Measurements from ENCODE around the gene ZDHHC6. TPM values are rescaled to one million over a fixed set of nuclear protein-coding genes. Genes with fewer than 3 reads are reported as not detected.

Gene ZDHHC6
- total RNA-seq, 1 donor from 2014 or later, result 33.0 TPM

DNA sequence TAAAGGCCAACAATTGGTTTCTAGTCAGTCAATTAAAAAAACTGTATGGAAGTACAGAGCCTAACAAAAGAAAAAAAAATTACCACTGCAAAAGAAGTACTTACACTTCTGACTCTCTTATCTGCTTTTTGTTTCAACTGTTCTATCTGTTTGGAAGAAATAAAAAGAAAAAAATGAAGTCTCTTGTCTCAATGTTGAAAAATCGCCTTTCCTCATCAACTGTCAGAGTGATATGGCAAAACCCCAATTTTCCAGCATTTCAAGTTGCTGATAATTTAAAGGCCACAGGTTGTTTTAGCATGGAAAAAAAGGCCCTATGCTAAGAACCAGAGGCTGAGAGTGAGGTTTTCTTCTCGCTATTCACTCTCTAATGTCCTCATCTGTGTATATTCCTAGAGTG, 13.6 kb downstream of the ZDHHC6 start:
- H3K4me3 Mint-ChIP-seq (ENCODE audit: unreplicated experiment), result no peak overlapping the region
- H3K36me3 Mint-ChIP-seq (ENCODE audit: unreplicated experiment), result no peaks in the 10 kb centered on the region
- DNase-seq, result no peak
- H3K27ac Mint-ChIP-seq (ENCODE audit: unreplicated experiment), result no peak overlapping the region
- TF ChIP-seq, protein P1, sequence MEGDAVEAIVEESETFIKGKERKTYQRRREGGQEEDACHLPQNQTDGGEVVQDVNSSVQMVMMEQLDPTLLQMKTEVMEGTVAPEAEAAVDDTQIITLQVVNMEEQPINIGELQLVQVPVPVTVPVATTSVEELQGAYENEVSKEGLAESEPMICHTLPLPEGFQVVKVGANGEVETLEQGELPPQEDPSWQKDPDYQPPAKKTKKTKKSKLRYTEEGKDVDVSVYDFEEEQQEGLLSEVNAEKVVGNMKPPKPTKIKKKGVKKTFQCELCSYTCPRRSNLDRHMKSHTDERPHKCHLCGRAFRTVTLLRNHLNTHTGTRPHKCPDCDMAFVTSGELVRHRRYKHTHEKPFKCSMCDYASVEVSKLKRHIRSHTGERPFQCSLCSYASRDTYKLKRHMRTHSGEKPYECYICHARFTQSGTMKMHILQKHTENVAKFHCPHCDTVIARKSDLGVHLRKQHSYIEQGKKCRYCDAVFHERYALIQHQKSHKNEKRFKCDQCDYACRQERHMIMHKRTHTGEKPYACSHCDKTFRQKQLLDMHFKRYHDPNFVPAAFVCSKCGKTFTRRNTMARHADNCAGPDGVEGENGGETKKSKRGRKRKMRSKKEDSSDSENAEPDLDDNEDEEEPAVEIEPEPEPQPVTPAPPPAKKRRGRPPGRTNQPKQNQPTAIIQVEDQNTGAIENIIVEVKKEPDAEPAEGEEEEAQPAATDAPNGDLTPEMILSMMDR (IDR thresholded peaks at IDR 0.05; ENCODE audit: partially characterized antibody, unreplicated experiment), result no peak
- no peaks in the 10 kb centered on the region for H3K9me3 Mint-ChIP-seq (ENCODE audit: unreplicated experiment)
- no peaks in the 10 kb centered on the region for H3K4me1 Mint-ChIP-seq (ENCODE audit: low read depth, unreplicated experiment)
- no peaks in the 10 kb centered on the region for H3K27me3 Mint-ChIP-seq (ENCODE audit: unreplicated experiment)

DNA sequence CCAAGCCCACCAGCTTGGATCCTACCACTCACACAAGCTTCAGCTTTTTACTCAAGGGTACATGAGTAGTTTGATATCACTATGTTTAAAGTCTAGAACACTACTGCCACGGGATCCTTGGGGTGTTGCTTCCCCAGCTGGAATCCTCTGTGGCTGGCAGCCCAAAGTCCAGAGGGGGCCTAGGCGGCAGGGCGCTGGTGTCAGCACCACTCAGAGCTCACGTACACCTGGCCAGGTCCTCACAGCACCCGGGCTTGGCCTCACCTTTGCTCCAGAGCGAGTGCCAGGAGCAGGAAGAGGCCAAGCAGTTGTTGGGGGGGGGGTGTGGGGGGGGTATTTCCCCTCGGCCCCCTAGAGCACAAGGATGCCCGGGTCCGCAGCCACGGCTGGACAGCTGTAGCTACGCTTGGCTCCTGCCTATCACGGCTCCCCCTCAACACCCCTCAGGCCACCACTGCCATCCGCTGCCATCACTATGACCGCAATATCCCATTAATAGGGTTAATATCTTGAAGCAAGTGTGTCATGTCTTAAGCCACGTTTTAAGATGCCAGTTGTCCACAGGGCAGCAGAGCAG, 17.0 kb downstream of the ZDHHC6 start:
- no peak overlapping the region for H3K4me3 Mint-ChIP-seq (ENCODE audit: unreplicated experiment)
- no peak overlapping the region for H3K27ac Mint-ChIP-seq (ENCODE audit: unreplicated experiment)
- TF ChIP-seq, protein P1 (IDR thresholded peaks at IDR 0.05; ENCODE audit: partially characterized antibody, unreplicated experiment), result no peak
- H3K9me3 Mint-ChIP-seq (ENCODE audit: unreplicated experiment), result no peaks in the 10 kb centered on the region
- H3K4me1 Mint-ChIP-seq (ENCODE audit: low read depth, unreplicated experiment), result no peaks in the 10 kb centered on the region
- no peaks in the 10 kb centered on the region for H3K36me3 Mint-ChIP-seq (ENCODE audit: unreplicated experiment)
- DNase-seq, result no peak
- no peaks in the 10 kb centered on the region for H3K27me3 Mint-ChIP-seq (ENCODE audit: unreplicated experiment)

DNA sequence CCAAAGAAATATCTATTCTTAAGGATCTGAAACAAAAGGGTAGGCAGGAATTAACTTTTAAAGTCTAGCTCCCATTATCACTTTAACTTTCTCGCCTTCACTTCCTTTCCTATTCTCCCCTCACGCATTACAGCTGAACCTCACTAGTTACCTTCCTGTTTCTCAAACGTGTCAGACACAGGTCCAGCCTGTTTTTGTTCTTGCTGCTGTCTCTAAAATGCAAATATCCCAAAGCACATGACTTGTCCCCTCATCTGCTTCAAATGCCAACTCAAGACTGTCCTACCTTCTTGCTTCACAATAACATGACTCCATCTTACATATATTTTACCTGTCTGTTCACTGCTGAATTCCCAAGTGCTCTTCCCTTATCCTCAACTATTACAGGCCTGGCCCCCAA, 17.6 kb downstream of the ZDHHC6 start:
- DNase-seq, result no peak
- H3K36me3 Mint-ChIP-seq (ENCODE audit: unreplicated experiment), result no peaks in the 10 kb centered on the region
- TF ChIP-seq, protein P1 (IDR thresholded peaks at IDR 0.05; ENCODE audit: partially characterized antibody, unreplicated experiment), result no peak
- no peaks in the 10 kb centered on the region for H3K27me3 Mint-ChIP-seq (ENCODE audit: unreplicated experiment)
- H3K4me1 Mint-ChIP-seq (ENCODE audit: low read depth, unreplicated experiment), result peaks cover 2% of the 10 kb centered on the region
- H3K4me3 Mint-ChIP-seq (ENCODE audit: unreplicated experiment), result no peak overlapping the region
- H3K27ac Mint-ChIP-seq (ENCODE audit: unreplicated experiment), result no peak overlapping the region
- H3K9me3 Mint-ChIP-seq (ENCODE audit: unreplicated experiment), result no peaks in the 10 kb centered on the region

DNA sequence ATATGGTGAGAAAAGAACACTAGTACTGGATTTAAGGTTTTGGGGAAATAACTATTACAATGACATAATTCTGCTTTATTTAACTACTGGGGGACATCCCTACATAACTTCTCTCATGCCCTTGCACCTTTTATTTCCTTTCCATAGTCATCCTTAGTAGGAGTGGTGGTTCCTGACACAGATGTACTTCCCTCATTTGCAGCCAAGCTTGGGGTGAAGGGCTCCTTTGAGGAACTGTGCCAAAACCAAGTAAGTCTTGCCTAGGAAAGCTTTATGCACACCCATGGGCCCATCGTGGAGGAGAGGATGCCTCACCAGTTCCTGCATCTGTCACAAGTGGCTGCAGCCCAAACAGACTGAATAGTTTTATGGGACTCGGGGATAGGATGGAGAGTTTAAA, 20.6 kb downstream of the ZDHHC6 start:
- H3K36me3 Mint-ChIP-seq (ENCODE audit: unreplicated experiment), result no peaks in the 10 kb centered on the region
- DNase-seq, result no peak
- no peaks in the 10 kb centered on the region for H3K9me3 Mint-ChIP-seq (ENCODE audit: unreplicated experiment)
- peaks cover 2% of the 10 kb centered on the region for H3K4me1 Mint-ChIP-seq (ENCODE audit: low read depth, unreplicated experiment)
- H3K27ac Mint-ChIP-seq (ENCODE audit: unreplicated experiment), result no peak overlapping the region
- H3K27me3 Mint-ChIP-seq (ENCODE audit: unreplicated experiment), result no peaks in the 10 kb centered on the region
- no peak overlapping the region for H3K4me3 Mint-ChIP-seq (ENCODE audit: unreplicated experiment)
- TF ChIP-seq, protein P1 (IDR thresholded peaks at IDR 0.05; ENCODE audit: partially characterized antibody, unreplicated experiment), result no peak

DNA sequence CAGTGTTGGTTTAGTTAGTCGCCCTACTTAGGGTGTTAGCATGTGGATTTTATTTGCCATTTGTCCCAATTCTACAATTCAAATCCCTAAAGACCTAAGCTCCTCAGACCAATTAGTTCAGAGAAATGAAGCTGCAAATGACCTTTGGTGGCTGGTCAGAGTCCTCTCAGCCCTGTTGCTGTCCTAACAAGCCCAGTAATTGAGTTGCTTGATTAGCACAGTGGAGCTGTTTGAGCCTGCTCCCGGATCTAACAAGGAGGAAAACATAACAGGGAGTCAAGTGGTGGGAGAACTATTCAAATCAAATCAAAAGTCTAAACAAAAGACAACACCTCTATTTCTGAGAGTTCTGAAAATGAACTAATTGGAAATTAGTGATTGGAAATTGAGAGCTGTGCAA, 22.1 kb downstream of the ZDHHC6 start:
- no peaks in the 10 kb centered on the region for H3K36me3 Mint-ChIP-seq (ENCODE audit: unreplicated experiment)
- no peak overlapping the region for H3K4me3 Mint-ChIP-seq (ENCODE audit: unreplicated experiment)
- H3K27ac Mint-ChIP-seq (ENCODE audit: unreplicated experiment), result no peak overlapping the region
- H3K4me1 Mint-ChIP-seq (ENCODE audit: low read depth, unreplicated experiment), result peaks cover 2% of the 10 kb centered on the region
- TF ChIP-seq, protein P1 (IDR thresholded peaks at IDR 0.05; ENCODE audit: partially characterized antibody, unreplicated experiment), result no peak
- H3K9me3 Mint-ChIP-seq (ENCODE audit: unreplicated experiment), result no peaks in the 10 kb centered on the region
- DNase-seq, result no peak
- H3K27me3 Mint-ChIP-seq (ENCODE audit: unreplicated experiment), result no peaks in the 10 kb centered on the region
